HTERT RPE-1 (cell line): ENCODE measurements around the gene GZMM.

Experiments used
- in situ Hi-C: fragments of 300-500 bp; cut with MboI; formaldehyde crosslinking; loops from 4 replicates; pipeline ENCODE4 v1.14.3; 2020; ENCODE audit warnings: low sequenced_read_pairs

GZMM gene

GRCh38 chr19:594265-594870 is 50.5 kb downstream of the GZMM start:
- in situ Hi-C loops: no loop called here

- in situ Hi-C loops: no loop called here
Observed at GRCh38 chr19:595326-596262, 51.7 kb downstream of the GZMM start.

- in situ Hi-C loops: no loop called here
Observed at GRCh38 chr19:596263-596655, 52.4 kb downstream of the GZMM start.

GRCh38 chr19:597406-598315 is 53.8 kb downstream of the GZMM start:
- in situ Hi-C loops: no loop called here
